Vagina (tissue), 2 donors: ENCODE data around the gene GDF15.

Source experiments
- POLR2A ChIP-seq, 2 donors: fragments of 450-650 bp; IDR thresholded peaks; one replicate each; pipeline ENCODE4 v1.6.1; 2017; ENCODE audit warnings: antibody characterized with exemption in 2 of 2, mild to moderate bottlenecking in 2 of 2, moderate library complexity in 2 of 2
- TF ChIP-seq, protein P1 (sequence below), 3 experiments: fragments of 450-650 bp in 2 of 3; fragments of 200-600 bp in 1 of 3; sonication (generic) in 1 of 3; IDR thresholded peaks; one replicate each; pipeline ENCODE4 v1.5.1; 2017 to 2019; ENCODE audit warnings: antibody characterized with exemption in 3 of 3, mild to moderate bottlenecking in 2 of 3, moderate library complexity in 2 of 3

- TF ChIP-seq, protein P1, sequence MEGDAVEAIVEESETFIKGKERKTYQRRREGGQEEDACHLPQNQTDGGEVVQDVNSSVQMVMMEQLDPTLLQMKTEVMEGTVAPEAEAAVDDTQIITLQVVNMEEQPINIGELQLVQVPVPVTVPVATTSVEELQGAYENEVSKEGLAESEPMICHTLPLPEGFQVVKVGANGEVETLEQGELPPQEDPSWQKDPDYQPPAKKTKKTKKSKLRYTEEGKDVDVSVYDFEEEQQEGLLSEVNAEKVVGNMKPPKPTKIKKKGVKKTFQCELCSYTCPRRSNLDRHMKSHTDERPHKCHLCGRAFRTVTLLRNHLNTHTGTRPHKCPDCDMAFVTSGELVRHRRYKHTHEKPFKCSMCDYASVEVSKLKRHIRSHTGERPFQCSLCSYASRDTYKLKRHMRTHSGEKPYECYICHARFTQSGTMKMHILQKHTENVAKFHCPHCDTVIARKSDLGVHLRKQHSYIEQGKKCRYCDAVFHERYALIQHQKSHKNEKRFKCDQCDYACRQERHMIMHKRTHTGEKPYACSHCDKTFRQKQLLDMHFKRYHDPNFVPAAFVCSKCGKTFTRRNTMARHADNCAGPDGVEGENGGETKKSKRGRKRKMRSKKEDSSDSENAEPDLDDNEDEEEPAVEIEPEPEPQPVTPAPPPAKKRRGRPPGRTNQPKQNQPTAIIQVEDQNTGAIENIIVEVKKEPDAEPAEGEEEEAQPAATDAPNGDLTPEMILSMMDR (IDR thresholded peaks at IDR 0.05): no peak
- no peak for TF ChIP-seq POLR2A (IDR thresholded peaks at IDR 0.05)
Measured at GRCh38 chr19:18346091-18346490, 39.9 kb upstream of the GDF15 start.
